ENCODE measurements around the gene ENPP3. TPM values are rescaled to one million over a fixed set of nuclear protein-coding genes. Genes with fewer than 3 reads are reported as not detected.

The ENPP3 gene
- total and polyA plus RNA-seq, 8 donors: 0.31 to 13.0 (median 0.61) TPM; not detected in 2

GRCh38 chr6:131642987-131643611, 6.0 kb downstream of the ENPP3 start:
- no peak overlapping the region for H3K27ac ChIP-seq
- peak; percentile 24 to 38 for DNase-seq
- 42 to 63% (median 52%) methylated on average over 3 of the region's 3 CpGs for WGBS, 5 donors

DNA sequence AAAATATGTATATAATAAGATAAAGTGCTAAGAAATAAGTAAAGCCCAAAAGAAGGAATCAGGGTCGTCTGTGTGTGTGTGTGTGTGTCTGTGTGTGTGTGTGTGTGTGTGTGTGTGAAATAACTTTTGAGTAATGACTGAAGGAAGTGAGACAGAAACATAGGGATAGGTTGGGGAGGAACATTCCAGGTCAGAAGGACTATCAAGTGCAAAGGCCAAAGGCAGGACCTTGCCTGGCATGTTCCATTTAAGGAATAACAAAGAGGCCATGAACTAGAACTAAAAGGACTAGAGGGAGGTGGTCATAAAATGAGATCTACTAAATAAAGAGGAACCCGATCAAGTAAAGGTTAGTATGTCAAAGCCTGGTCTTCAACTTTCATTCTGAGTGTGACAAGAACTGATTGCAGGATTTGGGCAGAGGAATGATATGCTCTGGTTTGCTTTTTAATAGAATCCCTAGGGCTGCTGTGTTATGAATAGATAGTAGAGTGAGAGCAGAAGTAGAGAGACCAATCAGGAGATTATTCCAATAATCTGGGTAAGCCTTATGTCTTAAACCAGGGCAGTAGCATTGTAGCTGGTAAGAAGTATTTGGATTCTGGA, 6.9 kb downstream of the ENPP3 start:
- Histone ChIP-seq H3K27me3 (no peaks in the 10 kb centered on the region), H3K36me3 (no peaks in the 10 kb centered on the region), H3K9me3 (no peaks in the 10 kb centered on the region), H3K27ac (no peak overlapping the region), H3K4me1 (peaks cover 0 to 4% (median 0%) of the 10 kb centered on the region in 4 donors), H3K4me3 (no peak overlapping the region)
- TF ChIP-seq POLR2A (IDR thresholded peaks at IDR 0.05) (no peak), EP300 (IDR thresholded peaks at IDR 0.05) (no peak), POLR2AphosphoS5 (IDR thresholded peaks at IDR 0.05) (no peak)
- TF ChIP-seq, protein P1, sequence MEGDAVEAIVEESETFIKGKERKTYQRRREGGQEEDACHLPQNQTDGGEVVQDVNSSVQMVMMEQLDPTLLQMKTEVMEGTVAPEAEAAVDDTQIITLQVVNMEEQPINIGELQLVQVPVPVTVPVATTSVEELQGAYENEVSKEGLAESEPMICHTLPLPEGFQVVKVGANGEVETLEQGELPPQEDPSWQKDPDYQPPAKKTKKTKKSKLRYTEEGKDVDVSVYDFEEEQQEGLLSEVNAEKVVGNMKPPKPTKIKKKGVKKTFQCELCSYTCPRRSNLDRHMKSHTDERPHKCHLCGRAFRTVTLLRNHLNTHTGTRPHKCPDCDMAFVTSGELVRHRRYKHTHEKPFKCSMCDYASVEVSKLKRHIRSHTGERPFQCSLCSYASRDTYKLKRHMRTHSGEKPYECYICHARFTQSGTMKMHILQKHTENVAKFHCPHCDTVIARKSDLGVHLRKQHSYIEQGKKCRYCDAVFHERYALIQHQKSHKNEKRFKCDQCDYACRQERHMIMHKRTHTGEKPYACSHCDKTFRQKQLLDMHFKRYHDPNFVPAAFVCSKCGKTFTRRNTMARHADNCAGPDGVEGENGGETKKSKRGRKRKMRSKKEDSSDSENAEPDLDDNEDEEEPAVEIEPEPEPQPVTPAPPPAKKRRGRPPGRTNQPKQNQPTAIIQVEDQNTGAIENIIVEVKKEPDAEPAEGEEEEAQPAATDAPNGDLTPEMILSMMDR (IDR thresholded peaks at IDR 0.05): no peak
- intact Hi-C loops (cut with DNase I; ENCODE audit: low total_unique reads): no loop called here
- WGBS, 5 donors: 66 to 79% (median 77%) methylated on average over 2 of the region's 2 CpGs
- DNase-seq: no peak

More at GRCh38 chr6:131642987-131643611, 6.0 kb downstream of the ENPP3 start:
- intact Hi-C loops (cut with DNase I; ENCODE audit: low total_unique reads): no loop called here
- Histone ChIP-seq H3K36me3 (no peaks in the 10 kb centered on the region), H3K4me3 (no peak overlapping the region), H3K9me3 (no peaks in the 10 kb centered on the region), H3K4me1 (peaks cover 0 to 4% (median 0%) of the 10 kb centered on the region in 4 donors), H3K27me3 (no peaks in the 10 kb centered on the region)
- TF ChIP-seq, protein P1 (IDR thresholded peaks at IDR 0.05): no peak
- no peak for TF ChIP-seq POLR2AphosphoS5 (IDR thresholded peaks at IDR 0.05)
- TF ChIP-seq EP300 (IDR thresholded peaks at IDR 0.05): no peak
- TF ChIP-seq POLR2A (IDR thresholded peaks at IDR 0.05): no peak

DNA sequence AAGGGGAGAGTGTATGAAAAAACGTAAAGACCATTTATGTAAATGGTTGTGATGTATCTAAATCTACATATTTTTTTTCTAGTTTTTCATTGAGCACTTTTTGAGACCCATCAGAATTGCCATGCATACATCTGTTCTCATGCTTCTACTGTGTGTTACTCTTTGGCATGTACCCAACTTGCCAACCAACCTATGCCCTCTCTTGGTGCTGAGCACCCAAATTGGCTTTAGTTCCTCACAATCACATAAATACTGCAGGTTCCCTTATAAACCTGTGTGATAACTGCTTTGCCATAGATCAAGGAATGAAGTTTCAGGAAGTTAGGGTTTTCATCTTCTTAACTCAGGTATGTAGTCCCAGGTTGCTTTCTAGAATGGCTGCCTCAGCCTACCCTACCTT, 7.8 kb downstream of the ENPP3 start:
- intact Hi-C loops (cut with DNase I; ENCODE audit: low total_unique reads): no loop called here
- no peaks in the 10 kb centered on the region for H3K27me3 ChIP-seq
- DNase-seq: no peak
- no peaks in the 10 kb centered on the region for H3K36me3 ChIP-seq
- no peak for TF ChIP-seq EP300 (IDR thresholded peaks at IDR 0.05)
- TF ChIP-seq, protein P1 (IDR thresholded peaks at IDR 0.05): no peak
- TF ChIP-seq POLR2A (IDR thresholded peaks at IDR 0.05): no peak
- no peak for TF ChIP-seq POLR2AphosphoS5 (IDR thresholded peaks at IDR 0.05)
- WGBS, 5 donors: 74 to 100% (median 85%) methylated on average over 1 of the region's 1 CpG
- peaks cover 0 to 4% (median 0%) of the 10 kb centered on the region in 4 donors for H3K4me1 ChIP-seq
- no peaks in the 10 kb centered on the region for H3K9me3 ChIP-seq
- no peak overlapping the region for H3K27ac ChIP-seq
- no peak overlapping the region for H3K4me3 ChIP-seq

GRCh38 chr6:131645846-131646245, 8.7 kb downstream of the ENPP3 start:
- no peaks in the 10 kb centered on the region for H3K36me3 ChIP-seq
- no peak for TF ChIP-seq POLR2A (IDR thresholded peaks at IDR 0.05)
- TF ChIP-seq POLR2AphosphoS5 (IDR thresholded peaks at IDR 0.05): no peak
- TF ChIP-seq EP300 (IDR thresholded peaks at IDR 0.05): no peak
- TF ChIP-seq, protein P1 (IDR thresholded peaks at IDR 0.05): no peak
- H3K4me1 ChIP-seq: peaks cover 0 to 4% (median under 1%) of the 10 kb centered on the region in 4 donors
- no peaks in the 10 kb centered on the region for H3K9me3 ChIP-seq
- WGBS, 5 donors: 92 to 95% (median 94%) methylated on average over 2 of the region's 2 CpGs
- no peak overlapping the region for H3K4me3 ChIP-seq
- no peak overlapping the region for H3K27ac ChIP-seq
- no peaks in the 10 kb centered on the region for H3K27me3 ChIP-seq
- no peak for DNase-seq
- intact Hi-C loops (cut with DNase I; ENCODE audit: low total_unique reads): no loop called here

All from stomach (tissue), 9 donors.